K562 (cell line): ENCODE data around the gene FCSK. TPM values are rescaled to one million over a fixed set of nuclear protein-coding genes. Genes with fewer than 3 reads are reported as not detected.

ENCODE experiments used
- BRD4 ChIP-seq: fragments of 200-600 bp; sonication (generic); IDR thresholded peaks from 2 replicates; pipeline ENCODE4 v1.6.1; 2017; ENCODE audit warnings: inconsistent platforms
- BRF1 ChIP-seq: IDR thresholded peaks from 3 replicates; pipeline ENCODE4 v1.6.1; 2011; ENCODE audit warnings: borderline replicate concordance, mild to moderate bottlenecking; ENCODE audit not compliant: insufficient read length; ENCODE audit errors: extremely low read depth
- CGGBP1 ChIP-seq: fragments of 250-450 bp; sonication (Bioruptor Pico); IDR thresholded peaks from 2 replicates; pipeline ENCODE4 v1.9.0; 2021; ENCODE audit warnings: mild to moderate bottlenecking
- DACH1 ChIP-seq: fragments of 450-650 bp; IDR thresholded peaks from 2 replicates; pipeline ENCODE4 v1.6.1; 2018; ENCODE audit not compliant: partially characterized antibody
- E2F8 ChIP-seq: fragments of 450-650 bp; IDR thresholded peaks from 2 replicates; pipeline ENCODE4 v1.7.1; 2018; ENCODE audit warnings: mild to moderate bottlenecking, low read depth; ENCODE audit not compliant: partially characterized antibody
- ELF2 ChIP-seq: fragments of 250-450 bp; sonication (Bioruptor Pico); IDR thresholded peaks from 2 replicates; pipeline ENCODE4 v1.5.0; 2021; ENCODE audit warnings: mild to moderate bottlenecking
- FOS ChIP-seq: IDR thresholded peaks from 3 replicates; pipeline ENCODE4 v1.6.1; 2011; ENCODE audit not compliant: insufficient read length; ENCODE audit errors: extremely low read depth
- FOXM1 ChIP-seq, 2 experiments: fragments of 450-650 bp in 1 of 2; sonication (generic) in 1 of 2; formaldehyde crosslinking in 1 of 2; IDR thresholded peaks; 2 replicates each; pipeline versions ENCODE4 v1.6.1 to v1.9.0; 2017 to 2022; ENCODE audit warnings: low read depth in 2 of 2, mild to moderate bottlenecking in 2 of 2, missing genetic modification reagents in 1 of 2, moderate library complexity in 1 of 2
- KDM5B ChIP-seq: fragments of 200-600 bp; sonication (generic); IDR thresholded peaks from 2 replicates; pipeline ENCODE4 v1.6.1; 2012; ENCODE audit warnings: low read depth, mild to moderate bottlenecking, moderate library complexity, low read length, control low read depth, inconsistent platforms; ENCODE audit not compliant: insufficient replicate concordance
- MAFG ChIP-seq: fragments of 450-650 bp; conservative IDR thresholded peaks from 2 replicates; pipeline ENCODE4 v1.6.1; 2016; ENCODE audit warnings: missing genetic modification characterization, missing compliant biosample characterization
- MECOM ChIP-seq: fragments of 250-450 bp; sonication (Bioruptor Pico); IDR thresholded peaks from 2 replicates; pipeline ENCODE4 v1.8.0; 2022; ENCODE audit warnings: inconsistent platforms
- MXI1 ChIP-seq: IDR thresholded peaks from 2 replicates; pipeline ENCODE4 v1.6.1; 2011; ENCODE audit warnings: low read depth, mild to moderate bottlenecking, improper control_type of control experiment, low read length
- NR2F6 ChIP-seq: fragments of 450-650 bp; formaldehyde crosslinking; IDR thresholded peaks from 2 replicates; pipeline ENCODE4 v1.4.0; 2020; ENCODE audit warnings: mild to moderate bottlenecking
- PHB ChIP-seq: fragments of 250-450 bp; sonication (Bioruptor Pico); IDR thresholded peaks from 2 replicates; pipeline ENCODE4 v1.5.0; 2021
- SNAPC5 ChIP-seq: fragments of 250-450 bp; sonication (Bioruptor Pico); IDR thresholded peaks from 2 replicates; pipeline ENCODE4 v1.8.0; 2021; ENCODE audit warnings: moderate library complexity, mild to moderate bottlenecking, inconsistent platforms
- SREBF1 ChIP-seq: fragments of 150-350 bp; IDR thresholded peaks from 2 replicates; pipeline ENCODE4 v1.6.1; 2014; ENCODE audit warnings: antibody characterized with exemption, low read depth, low read length, borderline replicate concordance
- SRSF1 ChIP-seq: fragments of 200-400 bp; formaldehyde crosslinking; IDR thresholded peaks from 2 replicates; pipeline ENCODE4 v1.6.1; 2017; ENCODE audit warnings: mild to moderate bottlenecking, low read depth, low read length, moderate library complexity
- TBP ChIP-seq: optimal IDR thresholded peaks from 2 replicates; pipeline ENCODE3; 2011; ENCODE audit warnings: low read depth, low read length, improper control_type of control experiment
- ZBTB2 ChIP-seq: fragments of 450-650 bp; IDR thresholded peaks from 2 replicates; pipeline ENCODE4 v1.6.1; 2016; ENCODE audit warnings: antibody characterized with exemption
- ZNF133 ChIP-seq: fragments of 250-450 bp; sonication (Bioruptor Pico); IDR thresholded peaks from 2 replicates; pipeline ENCODE4 v1.4.0; 2020; ENCODE audit warnings: mild to moderate bottlenecking
- ZNF175 ChIP-seq: fragments of 200-800 bp; sonication (Bioruptor generic); IDR thresholded peaks from 2 replicates; pipeline ENCODE4 v1.6.1; 2016; ENCODE audit warnings: low read depth, mild to moderate bottlenecking, missing genetic modification characterization, missing compliant biosample characterization
- ZNF551 ChIP-seq: fragments of 250-450 bp; sonication (Bioruptor Pico); IDR thresholded peaks from 2 replicates; pipeline ENCODE4 v1.5.0; 2021; ENCODE audit warnings: mild to moderate bottlenecking, moderate library complexity
- ZNF583 ChIP-seq: fragments of 250-450 bp; sonication (Bioruptor Pico); IDR thresholded peaks from 2 replicates; pipeline ENCODE4 v1.4.0; 2020
- ZNF707 ChIP-seq: fragments of 250-450 bp; sonication (Bioruptor Pico); conservative IDR thresholded peaks from 2 replicates; pipeline ENCODE4 v1.8.0; 2022; ENCODE audit warnings: inconsistent platforms, mild to moderate bottlenecking, moderate library complexity
- polyA plus RNA-seq, 8 experiments: library from polyadenylated mRNA; depleted of rRNA in 4 of 8; stranded (reverse) in 5 of 8; unstranded in 3 of 8; fragments of >200 nt; fragmentation: Nextera tagmentation in 2 of 8; fragmentation: Illumina TruSeq in 1 of 8; extraction: Ambion mirVana in 2 of 8; extraction: Trizol in 1 of 8; gene quantifications; 2 replicates each; pipeline versions ENCODE4 v1.2.1 to v1.2.3, GENCODE V29; 2011 to 2014; ENCODE audit warnings: inconsistent platforms in 1 of 8, missing spikeins in 1 of 8
- total RNA-seq, 7 experiments: library from RNA; depleted of rRNA in 6 of 7; stranded (reverse); fragments of >200 nt in 6 of 7; fragmentation: Illumina TruSeq in 2 of 7; extraction: Trizol in 2 of 7; gene quantifications; 2 replicates each; pipeline versions ENCODE4 v1.2.1 to v1.2.3, GENCODE V29; 2011 to 2021; ENCODE audit warnings: low replicate concordance in 1 of 7

Gene FCSK
- total and polyA plus RNA-seq, 9 of the 15 experiments (the other 6 are each of a cell fraction or from before 2014, with no cell fraction given) = 0.92 to 18.6 (median 8.3) TPM

- TF ChIP-seq E2F8 = no peak
- peak; percentile 77 for TF ChIP-seq FOXM1 (IDR thresholded peaks at IDR 0.05; ENCODE audit: low read depth)
- no peak for TF ChIP-seq FOXM1 (CRISPR knock-in tag; IDR thresholded peaks at IDR 0.05; ENCODE audit: low read depth)
- peak; percentile 98 for TF ChIP-seq ZNF175 (CRISPR knock-in tag)
- peak; percentile 55 for TF ChIP-seq ZBTB2
- TF ChIP-seq MAFG (tag) = no peak
- TF ChIP-seq ELF2 (CRISPR knock-in tag) = no peak
- TF ChIP-seq BRF1 = no peak
- no peak for TF ChIP-seq SRSF1
- no peak for TF ChIP-seq KDM5B
- no peak for TF ChIP-seq ZNF133 (CRISPR knock-in tag)
- TF ChIP-seq ZNF707 (CRISPR knock-in tag) = no peak
- TF ChIP-seq SNAPC5 = no peak
- peak; percentile 5; the same call in 1 of the 2 replicates for TF ChIP-seq NR2F6
- TF ChIP-seq MXI1 = no peak
- no peak for TF ChIP-seq FOS
- TF ChIP-seq CGGBP1 (CRISPR knock-in tag) = no peak
- TF ChIP-seq DACH1 = no peak
- TF ChIP-seq MECOM (CRISPR knock-in tag) = peak; percentile 60; the same call in 1 of the 2 replicates
- TF ChIP-seq BRD4 = no peak
- no peak for TF ChIP-seq PHB (CRISPR knock-in tag)
- peak; percentile 26 for TF ChIP-seq TBP
- peak; percentile 78 for TF ChIP-seq SREBF1
- TF ChIP-seq ZNF583 (CRISPR knock-in tag) = peak; percentile 92
- TF ChIP-seq ZNF551 (CRISPR knock-in tag) = no peak
Observed at GRCh38 chr16:70438969-70439862, 15.2 kb upstream of the FCSK start, which contains the start of gene ST3GAL2 (continued).
